NCI-H524 (cell line): ENCODE measurements around the gene POLR3H.
A peak's percentile ranks its signal among the peaks of the same experiment; 100 is the strongest.

ENCODE experiments used
- DNase-seq, 2 experiments: peaks; one replicate each; lab custom pipeline; 2025; lab: John Stamatoyannopoulos, UW

POLR3H gene

GRCh38 chr22:41513391-41513790, 30.9 kb downstream of the POLR3H start:
- DNase-seq = no peak

- DNase-seq = no peak
Observed at GRCh38 chr22:41512421-41513194, 31.7 kb downstream of the POLR3H start.

- no peak for DNase-seq
Observed at GRCh38 chr22:41511521-41511968, 32.7 kb downstream of the POLR3H start.

GRCh38 chr22:41508770-41509170, 35.5 kb downstream of the POLR3H start:
- no peak for DNase-seq

- no peak for DNase-seq
Observed at GRCh38 chr22:41507330-41508063, 36.8 kb downstream of the POLR3H start.

GRCh38 chr22:41505511-41506220, 38.6 kb downstream of the POLR3H start:
- DNase-seq = no peak

- DNase-seq = no peak
Observed at GRCh38 chr22:41504816-41505215, 39.5 kb downstream of the POLR3H start.

GRCh38 chr22:41504397-41504796, 39.9 kb downstream of the POLR3H start:
- peak in 1 of 2 experiments; percentile 64 for DNase-seq

GRCh38 chr22:41501209-41501608, 43.1 kb downstream of the POLR3H start:
- DNase-seq = peak in 1 of 2 experiments; percentile 60

- DNase-seq = no peak
Observed at GRCh38 chr22:41500303-41500702, 44.0 kb downstream of the POLR3H start.

- no peak for DNase-seq
Observed at GRCh38 chr22:41499624-41500280, 44.5 kb downstream of the POLR3H start.

GRCh38 chr22:41498303-41498835, 45.9 kb downstream of the POLR3H start:
- no peak for DNase-seq

- DNase-seq = no peak
Observed at GRCh38 chr22:41491374-41492100, 52.7 kb downstream of the POLR3H start.

- DNase-seq = no peak
Observed at GRCh38 chr22:41488596-41489385, 55.5 kb downstream of the POLR3H start.

GRCh38 chr22:41488076-41488475, 56.2 kb downstream of the POLR3H start:
- no peak for DNase-seq

GRCh38 chr22:41487037-41487935, 57.0 kb downstream of the POLR3H start:
- no peak for DNase-seq

- DNase-seq = no peak
Observed at GRCh38 chr22:41485033-41485432, 59.2 kb downstream of the POLR3H start.

- no peak for DNase-seq
Observed at GRCh38 chr22:41482319-41482935, 61.8 kb downstream of the POLR3H start.

- no peak for DNase-seq
Observed at GRCh38 chr22:41481925-41482318, 62.3 kb downstream of the POLR3H start.
